GM23338 (cell line): ENCODE measurements around the gene CTNNA3. TPM values are rescaled to one million over a fixed set of nuclear protein-coding genes. Genes with fewer than 3 reads are reported as not detected.

Source experiments
- ATAC-seq: fragments of 200-7000 bp; cut with Tn5 transposase; 3 replicates; pipeline ENCODE4 v1.9.1; 2020
- DNase-seq: peaks from one replicate; pipeline ENCODE4 v3.0.0-alpha.2; 2015; ENCODE audit warnings: low spot score
- H2AFZ ChIP-seq: fragments of 200-600 bp; sonication (generic); 2 replicates; pipeline ENCODE4 v1.8.0; 2016; ENCODE audit warnings: antibody characterized with exemption, mild to moderate bottlenecking, moderate library complexity
- H3F3A ChIP-seq: fragments of 200-600 bp; sonication (generic); replicated peaks from 2 replicates; pipeline ENCODE4 v1.8.0; 2017; ENCODE audit warnings: antibody characterized with exemption, mixed run types, low read depth
- H3K27ac ChIP-seq: fragments of 200-600 bp; sonication (generic); 2 replicates; pipeline ENCODE4 v1.6.1; 2016; ENCODE audit warnings: low read depth
- H3K27me3 ChIP-seq: fragments of 200-600 bp; sonication (generic); 2 replicates; pipeline ENCODE4 v1.8.0; 2016; ENCODE audit warnings: mild to moderate bottlenecking, mixed run types, moderate library complexity; ENCODE audit not compliant: insufficient read depth
- H3K36me3 ChIP-seq: fragments of 200-600 bp; sonication (generic); 2 replicates; pipeline ENCODE4 v1.8.0; 2016; ENCODE audit warnings: mild to moderate bottlenecking; ENCODE audit not compliant: insufficient read depth
- H3K4me1 ChIP-seq: fragments of 200-600 bp; sonication (generic); 2 replicates; pipeline ENCODE4 v1.8.0; 2016; ENCODE audit warnings: mild to moderate bottlenecking, moderate library complexity; ENCODE audit not compliant: insufficient read depth
- H3K4me2 ChIP-seq: fragments of 200-600 bp; sonication (generic); 2 replicates; pipeline ENCODE4 v1.7.1; 2017; ENCODE audit warnings: mixed run types
- H3K4me3 ChIP-seq: fragments of 200-600 bp; sonication (generic); 2 replicates; pipeline ENCODE4 v1.6.1; 2016; ENCODE audit warnings: mixed run types
- H3K79me2 ChIP-seq: fragments of 200-600 bp; sonication (generic); replicated peaks from 2 replicates; pipeline ENCODE4 v1.8.0; 2017; ENCODE audit warnings: mild to moderate bottlenecking; ENCODE audit not compliant: insufficient read depth
- H3K9me2 ChIP-seq: fragments of 200-600 bp; sonication (generic); 2 replicates; pipeline ENCODE4 v1.8.0; 2017; ENCODE audit not compliant: insufficient read depth
- H4K20me1 ChIP-seq: fragments of 200-600 bp; sonication (generic); replicated peaks from 2 replicates; pipeline ENCODE4 v1.8.0; 2017; ENCODE audit warnings: mild to moderate bottlenecking; ENCODE audit not compliant: insufficient read depth
- H3K27ac Mint-ChIP-seq: 2 replicates; pipeline ENCODE4 v1.8.0; 2020; ENCODE audit warnings: inconsistent platforms, mild to moderate bottlenecking, moderate library complexity, mixed read lengths
- H3K27me3 Mint-ChIP-seq: 3 replicates; pipeline ENCODE4 v1.8.0; 2022; ENCODE audit warnings: low read depth, mild to moderate bottlenecking, moderate library complexity, mixed read lengths, inconsistent platforms; ENCODE audit not compliant: insufficient read depth, poor library complexity
- H3K36me3 Mint-ChIP-seq: 3 replicates; pipeline ENCODE4 v1.8.0; 2021; ENCODE audit warnings: low read depth, mild to moderate bottlenecking, inconsistent platforms, moderate library complexity, mixed read lengths
- H3K4me1 Mint-ChIP-seq: 3 replicates; pipeline ENCODE4 v1.8.0; 2020; ENCODE audit warnings: mild to moderate bottlenecking, inconsistent platforms, mixed read lengths
- H3K4me3 Mint-ChIP-seq: 3 replicates; pipeline ENCODE4 v1.8.0; 2021; ENCODE audit warnings: moderate library complexity, mild to moderate bottlenecking, inconsistent platforms, mixed read lengths
- H3K9me3 Mint-ChIP-seq: 3 replicates; pipeline ENCODE4 v1.8.0; 2020; ENCODE audit warnings: moderate library complexity, mild to moderate bottlenecking, inconsistent platforms, mixed read lengths
- ETS1 ChIP-seq: IDR thresholded peaks from 2 replicates; pipeline ENCODE4 v1.6.1; 2016; ENCODE audit warnings: antibody characterized with exemption
- EZH2 ChIP-seq: fragments of 200-600 bp; sonication (generic); IDR thresholded peaks from one replicate; pipeline ENCODE4 v1.8.0; 2017; ENCODE audit warnings: antibody characterized with exemption, mild to moderate bottlenecking, low read depth; ENCODE audit not compliant: unreplicated experiment
- EZH2phosphoT487 ChIP-seq: fragments of 200-600 bp; sonication (generic); IDR thresholded peaks from one replicate; pipeline ENCODE4 v1.8.1; 2018; ENCODE audit warnings: antibody characterized with exemption; ENCODE audit not compliant: unreplicated experiment
- NANOG ChIP-seq: IDR thresholded peaks from 2 replicates; pipeline ENCODE4 v1.6.1; 2016; ENCODE audit warnings: antibody characterized with exemption, borderline replicate concordance
- STAT1 ChIP-seq: IDR thresholded peaks from one replicate; pipeline ENCODE4 v1.6.1; 2016; ENCODE audit warnings: antibody characterized with exemption; ENCODE audit not compliant: unreplicated experiment
- ZNF331 ChIP-seq: fragments of 250-450 bp; sonication (Bioruptor Pico); IDR thresholded peaks from 2 replicates; pipeline ENCODE4 v1.5.0; 2020; ENCODE audit warnings: low read depth, mild to moderate bottlenecking, moderate library complexity
- ZNF462 ChIP-seq: fragments of 250-450 bp; sonication (Bioruptor Pico); IDR thresholded peaks from 2 replicates; pipeline ENCODE4 v1.5.0; 2020; ENCODE audit warnings: mild to moderate bottlenecking, moderate library complexity
- polyA plus RNA-seq: library from polyadenylated mRNA; unstranded; fragments of >200 nt; fragmentation: Nextera tagmentation; extraction: Ambion mirVana; gene quantifications from 2 replicates; pipeline ENCODE4 v1.2.1, GENCODE V29; 2016
- total RNA-seq: library from RNA; depleted of rRNA; stranded (reverse); fragments of >200 nt; shearing (Covaris generic); gene quantifications from 2 replicates; pipeline ENCODE4 v1.2.3, GENCODE V29; 2014

CTNNA3 gene
- total and polyA plus RNA-seq, 2 experiments from 2014 or later: 0.71 to 3.3 TPM

DNA sequence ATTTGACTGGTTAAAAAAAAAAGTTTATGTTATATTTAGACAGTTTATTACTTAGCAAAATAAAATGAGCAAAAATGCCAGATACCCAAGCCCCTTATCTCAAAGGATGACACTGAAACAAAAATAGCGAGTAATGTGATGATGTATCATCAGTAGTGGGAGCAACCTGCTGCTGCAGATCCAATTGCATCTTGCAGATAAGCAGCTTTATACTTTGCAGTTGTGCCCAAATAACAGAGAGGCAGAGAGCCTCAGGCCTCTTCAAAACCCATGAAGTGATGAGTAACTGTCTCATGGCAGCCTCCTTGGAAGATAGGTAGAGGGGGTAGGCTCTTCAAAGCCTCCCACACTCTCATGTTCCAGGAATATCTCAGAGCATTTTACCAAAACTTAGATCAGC lies 1238.4 kb downstream of the CTNNA3 start (continued):
- TF ChIP-seq ZNF462 (CRISPR knock-in tag) (no peak), ETS1 (no peak), NANOG (no peak), EZH2phosphoT487 (no peak), EZH2 (no peak), STAT1 (no peak), ZNF331 (no peak)

DNA sequence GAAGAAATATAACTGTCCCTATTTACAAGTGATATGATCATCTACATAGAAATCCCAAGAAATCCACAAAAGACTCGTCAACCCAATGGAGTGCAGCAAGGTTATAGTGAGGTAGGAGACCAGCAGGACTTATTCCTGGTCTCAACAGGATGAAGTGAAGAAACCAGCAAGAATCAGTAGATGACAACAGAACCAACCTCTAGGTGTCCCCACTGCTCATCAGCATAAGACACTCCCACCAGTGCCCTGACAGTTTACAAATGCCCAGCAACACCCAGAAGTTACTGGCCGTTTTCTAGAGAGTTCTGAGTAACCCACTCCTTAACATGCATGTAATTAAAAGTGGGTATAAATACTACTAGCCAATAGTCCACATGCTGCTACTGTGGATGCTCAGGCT lies 1240.7 kb downstream of the CTNNA3 start:
- H3K4me2 ChIP-seq: no peak overlapping the region
- no peak for ATAC-seq
- Mint-ChIP-seq H3K36me3 (no peaks in the 10 kb centered on the region), H3K27me3 (no peaks in the 10 kb centered on the region), H3K9me3 (peaks cover 6% of the 10 kb centered on the region; the same call in 2 of the 3 replicates), H3K27ac (no peak overlapping the region), H3K4me3 (no peak overlapping the region), H3K4me1 (no peaks in the 10 kb centered on the region)
- no peaks in the 10 kb centered on the region for H3K36me3 ChIP-seq
- no peak for DNase-seq
- H3K79me2 ChIP-seq: no peaks in the 10 kb centered on the region
- no peaks in the 10 kb centered on the region for H4K20me1 ChIP-seq
- no peak overlapping the region for H3K4me3 ChIP-seq
- no peaks in the 10 kb centered on the region for H3K4me1 ChIP-seq
- H3F3A ChIP-seq: no peaks in the 10 kb centered on the region
- no peak overlapping the region for H2AFZ ChIP-seq
- no peaks in the 10 kb centered on the region for H3K27me3 ChIP-seq
- no peak for TF ChIP-seq NANOG
- no peak for TF ChIP-seq EZH2
- TF ChIP-seq ZNF462 (CRISPR knock-in tag): 0 out of 2 replicates have a peak, but pooled peaks have one; percentile 28
- no peak overlapping the region for H3K27ac ChIP-seq
- no peaks in the 10 kb centered on the region for H3K9me2 ChIP-seq
